ENCODE data around the gene ZPBP2. TPM values are rescaled to one million over a fixed set of nuclear protein-coding genes. Genes with fewer than 3 reads are reported as not detected.

Gene ZPBP2
- polyA plus RNA-seq, 1 donor (not counting 4 experiments of a cell fraction or from before 2014, with no cell fraction given): not detected

DNA sequence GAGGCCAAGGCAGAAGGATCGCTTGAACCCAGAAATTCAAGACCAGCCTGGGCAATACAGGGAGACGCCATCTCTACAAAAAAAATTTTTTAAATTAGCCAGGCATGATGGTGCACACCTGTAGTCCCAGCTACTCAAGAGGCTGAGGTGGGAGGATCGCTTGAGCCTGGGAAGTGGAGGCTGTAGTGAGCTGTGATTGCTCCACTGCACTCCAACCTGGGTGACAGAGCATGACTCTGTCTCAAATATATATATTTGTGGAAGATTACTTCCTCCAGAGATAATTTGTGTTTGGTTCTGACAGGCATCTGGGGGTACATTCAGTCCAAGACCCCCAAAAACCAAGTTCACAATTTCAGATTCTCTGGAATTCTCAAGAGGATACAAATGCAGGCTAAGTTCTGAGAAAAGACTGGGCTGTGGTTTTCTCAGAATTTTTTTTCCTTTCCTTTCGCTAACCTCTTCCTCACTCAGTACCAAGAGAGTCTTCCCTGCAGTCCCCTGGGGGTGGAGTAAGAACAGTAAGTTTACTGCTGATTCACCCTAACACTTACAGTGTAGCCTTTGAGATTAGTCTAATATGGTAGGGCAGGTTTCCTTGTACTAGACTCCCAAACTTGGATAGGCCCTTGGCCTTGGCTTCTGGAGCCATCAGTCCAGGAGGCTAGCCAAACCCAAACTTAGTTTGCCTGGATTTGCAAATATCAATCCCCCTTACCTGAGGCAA lies 35.3 kb downstream of the ZPBP2 start:
- H3K4me3 ChIP-seq (ENCODE audit: control insufficient read depth in 2 of 3, extremely low read depth in 1 of 3, insufficient read depth in 2 of 3, low read depth in 1 of 3, low read length in 3 of 3): no peak overlapping the region
- no peaks in the 10 kb centered on the region for H3K9me1 ChIP-seq (ENCODE audit: control insufficient read depth, extremely low read depth, insufficient read depth, low read length)
- DNase-seq (ENCODE audit: low read depth, low spot score) (no peak), FAIRE-seq (no peak)
- H3K27ac ChIP-seq (ENCODE audit: control insufficient read depth, insufficient read depth, low read length): no peak overlapping the region
- TF ChIP-seq, protein P1, sequence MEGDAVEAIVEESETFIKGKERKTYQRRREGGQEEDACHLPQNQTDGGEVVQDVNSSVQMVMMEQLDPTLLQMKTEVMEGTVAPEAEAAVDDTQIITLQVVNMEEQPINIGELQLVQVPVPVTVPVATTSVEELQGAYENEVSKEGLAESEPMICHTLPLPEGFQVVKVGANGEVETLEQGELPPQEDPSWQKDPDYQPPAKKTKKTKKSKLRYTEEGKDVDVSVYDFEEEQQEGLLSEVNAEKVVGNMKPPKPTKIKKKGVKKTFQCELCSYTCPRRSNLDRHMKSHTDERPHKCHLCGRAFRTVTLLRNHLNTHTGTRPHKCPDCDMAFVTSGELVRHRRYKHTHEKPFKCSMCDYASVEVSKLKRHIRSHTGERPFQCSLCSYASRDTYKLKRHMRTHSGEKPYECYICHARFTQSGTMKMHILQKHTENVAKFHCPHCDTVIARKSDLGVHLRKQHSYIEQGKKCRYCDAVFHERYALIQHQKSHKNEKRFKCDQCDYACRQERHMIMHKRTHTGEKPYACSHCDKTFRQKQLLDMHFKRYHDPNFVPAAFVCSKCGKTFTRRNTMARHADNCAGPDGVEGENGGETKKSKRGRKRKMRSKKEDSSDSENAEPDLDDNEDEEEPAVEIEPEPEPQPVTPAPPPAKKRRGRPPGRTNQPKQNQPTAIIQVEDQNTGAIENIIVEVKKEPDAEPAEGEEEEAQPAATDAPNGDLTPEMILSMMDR (optimal IDR thresholded peaks at IDR 0.05 in 1 of 3, IDR thresholded peaks at IDR 0.05 in 1 of 3, conservative IDR thresholded peaks at IDR 0.05 in 1 of 3; ENCODE audit: extremely low read depth in 1 of 3, insufficient read depth in 2 of 3, low read length in 3 of 3): no peak
- no peak for TF ChIP-seq EZH2 (IDR thresholded peaks at IDR 0.05; ENCODE audit: low read length)
- H3K27me3 ChIP-seq (ENCODE audit: control insufficient read depth, extremely low read depth, insufficient read depth, low read length): no peaks in the 10 kb centered on the region
- no peaks in the 10 kb centered on the region for H3K4me1 ChIP-seq (ENCODE audit: control insufficient read depth, extremely low read depth, insufficient read depth, low read length)
- no peak overlapping the region for H2AFZ ChIP-seq (ENCODE audit: control insufficient read depth, low read length)
- no peaks in the 10 kb centered on the region for H3K79me2 ChIP-seq (ENCODE audit: control insufficient read depth, insufficient read depth, low read length)
- peaks cover 0 to 3% of the 10 kb centered on the region in 2 experiments for H3K36me3 ChIP-seq (ENCODE audit: control insufficient read depth in 2 of 2, extremely low read depth in 1 of 2, insufficient read depth in 2 of 2, low read length in 2 of 2)
- H3K4me2 ChIP-seq (ENCODE audit: control insufficient read depth, extremely low read depth, insufficient read depth, low read depth, low read length): no peak overlapping the region
- no peaks in the 10 kb centered on the region for H4K20me1 ChIP-seq (ENCODE audit: control insufficient read depth, extremely low read depth, insufficient read depth, low read length)
- dilution Hi-C loops (cut with MboI; ENCODE audit: extremely low pct_ligation_motif_present, low sequenced_read_pairs): no loop called here
- H3K9me3 ChIP-seq (ENCODE audit: control insufficient read depth, low read depth, low read length): no peaks in the 10 kb centered on the region
- no peak overlapping the region for H3K9ac ChIP-seq (ENCODE audit: control insufficient read depth, extremely low read depth, insufficient read depth, low read length)

DNA sequence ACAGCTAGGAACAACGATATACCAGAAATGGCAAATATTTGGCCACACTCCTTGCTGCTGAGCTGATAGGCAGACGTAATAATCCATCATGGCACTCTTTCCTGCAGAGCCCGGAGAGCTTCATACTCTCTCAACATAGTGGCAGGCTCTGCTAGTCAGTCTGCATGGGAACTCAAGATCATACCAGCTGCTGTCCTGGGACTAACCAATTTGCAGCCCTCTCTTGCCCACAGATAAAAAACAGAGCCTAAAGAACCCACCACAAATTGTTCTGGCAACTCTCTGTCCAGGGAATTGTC lies 36.9 kb downstream of the ZPBP2 start:
- no peaks in the 10 kb centered on the region for H3K9me1 ChIP-seq (ENCODE audit: control insufficient read depth, extremely low read depth, insufficient read depth, low read length)
- H3K36me3 ChIP-seq (ENCODE audit: control insufficient read depth in 2 of 2, extremely low read depth in 1 of 2, insufficient read depth in 2 of 2, low read length in 2 of 2): peaks cover 0 to 3% of the 10 kb centered on the region in 2 experiments
- no peak overlapping the region for H3K4me2 ChIP-seq (ENCODE audit: control insufficient read depth, extremely low read depth, insufficient read depth, low read depth, low read length)
- no peak overlapping the region for H3K9ac ChIP-seq (ENCODE audit: control insufficient read depth, extremely low read depth, insufficient read depth, low read length)
- dilution Hi-C loops (cut with MboI; ENCODE audit: extremely low pct_ligation_motif_present, low sequenced_read_pairs): no loop called here
- no peak for TF ChIP-seq EZH2 (IDR thresholded peaks at IDR 0.05; ENCODE audit: low read length)
- TF ChIP-seq, protein P1 (optimal IDR thresholded peaks at IDR 0.05 in 1 of 3, IDR thresholded peaks at IDR 0.05 in 1 of 3, conservative IDR thresholded peaks at IDR 0.05 in 1 of 3; ENCODE audit: extremely low read depth in 1 of 3, insufficient read depth in 2 of 3, low read length in 3 of 3): no peak
- H3K27me3 ChIP-seq (ENCODE audit: control insufficient read depth, extremely low read depth, insufficient read depth, low read length): no peaks in the 10 kb centered on the region
- DNase-seq (ENCODE audit: low read depth, low spot score) (no peak), FAIRE-seq (no peak)
- H3K27ac ChIP-seq (ENCODE audit: control insufficient read depth, insufficient read depth, low read length): no peak overlapping the region
- no peak overlapping the region for H3K4me3 ChIP-seq (ENCODE audit: control insufficient read depth in 2 of 3, extremely low read depth in 1 of 3, insufficient read depth in 2 of 3, low read depth in 1 of 3, low read length in 3 of 3)
- H3K79me2 ChIP-seq (ENCODE audit: control insufficient read depth, insufficient read depth, low read length): no peaks in the 10 kb centered on the region
- no peaks in the 10 kb centered on the region for H4K20me1 ChIP-seq (ENCODE audit: control insufficient read depth, extremely low read depth, insufficient read depth, low read length)
- H3K4me1 ChIP-seq (ENCODE audit: control insufficient read depth, extremely low read depth, insufficient read depth, low read length): no peaks in the 10 kb centered on the region
- no peaks in the 10 kb centered on the region for H3K9me3 ChIP-seq (ENCODE audit: control insufficient read depth, low read depth, low read length)
- no peak overlapping the region for H2AFZ ChIP-seq (ENCODE audit: control insufficient read depth, low read length)

Measured in keratinocyte (primary cell).